HG03097 (cell line): Measurements from ENCODE around the gene MEIS2.

ENCODE experiments used
- ATAC-seq: cut with Tn5 transposase; IDR thresholded peaks from one replicate; pipeline ENCODE4 v1.9.1; 2021; ENCODE audit not compliant: unreplicated experiment, low FRiP score

Gene MEIS2

DNA sequence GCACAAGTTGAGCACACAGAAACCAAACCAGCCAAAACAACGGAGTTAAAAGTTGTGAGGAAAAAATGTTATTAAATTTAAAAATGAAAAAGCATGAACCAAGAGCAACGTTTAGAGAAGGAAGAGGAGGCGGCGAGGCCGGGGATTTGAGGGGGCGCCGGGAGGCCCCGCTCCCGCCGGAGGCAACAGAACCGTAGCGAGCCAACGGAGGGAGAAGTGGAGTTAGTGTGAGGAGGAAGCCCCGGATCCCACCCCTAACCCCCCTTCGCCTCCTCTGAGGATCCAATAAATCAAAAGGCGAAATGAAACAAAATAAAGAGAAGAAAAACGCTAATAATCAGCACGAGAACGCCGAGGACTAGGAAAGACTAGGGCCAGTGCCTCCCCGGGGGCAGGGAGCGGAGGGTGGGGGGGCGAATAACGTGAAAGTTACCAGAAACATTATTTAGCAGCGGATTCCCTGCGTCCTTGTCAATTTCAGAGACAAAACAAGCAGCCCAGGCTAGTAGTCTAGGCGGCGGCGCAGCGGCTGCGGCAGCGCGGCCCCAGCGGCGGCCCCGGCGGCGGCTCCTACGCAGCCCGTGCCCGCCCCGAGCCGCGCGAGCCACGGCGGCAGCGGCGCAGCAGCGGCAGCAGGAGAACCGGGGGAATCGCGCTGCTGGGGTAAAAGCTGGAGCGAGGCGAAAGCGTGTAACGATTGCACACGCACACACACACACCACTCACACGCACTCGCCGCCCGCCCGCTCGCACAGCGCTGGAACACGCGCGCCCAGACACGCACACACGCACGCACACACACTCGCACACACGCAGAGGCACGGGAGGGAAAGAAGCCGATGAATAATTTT, 1.7 kb downstream of the MEIS2 start:
- no peak for ATAC-seq

DNA sequence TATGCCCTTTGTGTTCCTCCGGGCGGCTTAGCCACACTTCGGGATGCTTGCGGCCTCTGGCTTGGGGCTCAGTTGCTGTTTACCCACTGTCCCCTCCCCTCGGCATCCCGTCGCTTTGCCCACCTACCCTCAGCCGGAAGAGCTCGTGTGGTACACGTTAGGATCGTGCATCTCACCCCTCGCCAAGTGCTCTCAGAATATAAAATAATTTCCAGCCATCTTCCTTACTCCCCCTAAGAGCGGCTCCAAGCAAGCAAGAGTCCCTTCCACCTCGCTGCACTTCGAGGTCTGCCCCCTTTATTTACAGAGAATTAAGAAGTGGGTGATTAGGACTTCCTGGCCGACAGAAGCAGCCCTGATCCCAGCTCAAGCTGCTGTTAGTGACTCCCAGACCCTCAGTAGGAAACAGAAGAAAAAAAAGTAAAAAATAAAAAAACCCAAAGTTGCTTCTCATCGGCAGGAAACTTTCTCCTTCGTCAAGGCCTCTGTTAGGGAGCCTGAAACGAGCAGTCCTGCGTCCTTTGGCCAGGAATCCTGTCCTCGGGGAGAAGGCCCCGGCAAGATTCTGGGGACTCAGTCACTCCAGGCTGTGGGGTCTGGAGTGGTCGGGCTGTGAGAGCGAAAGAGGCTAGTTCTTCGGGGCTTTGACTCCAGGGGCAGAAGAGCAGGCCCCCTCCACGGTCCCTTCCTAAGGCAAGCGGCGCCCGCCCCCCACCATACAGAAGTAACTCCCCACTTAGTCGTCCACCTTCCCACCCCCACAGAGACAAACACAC, 3.0 kb downstream of the MEIS2 start:
- ATAC-seq, result no peak

- no peak for ATAC-seq
Observed at GRCh38 chr15:37096558-37097143, 3.7 kb downstream of the MEIS2 start.

DNA sequence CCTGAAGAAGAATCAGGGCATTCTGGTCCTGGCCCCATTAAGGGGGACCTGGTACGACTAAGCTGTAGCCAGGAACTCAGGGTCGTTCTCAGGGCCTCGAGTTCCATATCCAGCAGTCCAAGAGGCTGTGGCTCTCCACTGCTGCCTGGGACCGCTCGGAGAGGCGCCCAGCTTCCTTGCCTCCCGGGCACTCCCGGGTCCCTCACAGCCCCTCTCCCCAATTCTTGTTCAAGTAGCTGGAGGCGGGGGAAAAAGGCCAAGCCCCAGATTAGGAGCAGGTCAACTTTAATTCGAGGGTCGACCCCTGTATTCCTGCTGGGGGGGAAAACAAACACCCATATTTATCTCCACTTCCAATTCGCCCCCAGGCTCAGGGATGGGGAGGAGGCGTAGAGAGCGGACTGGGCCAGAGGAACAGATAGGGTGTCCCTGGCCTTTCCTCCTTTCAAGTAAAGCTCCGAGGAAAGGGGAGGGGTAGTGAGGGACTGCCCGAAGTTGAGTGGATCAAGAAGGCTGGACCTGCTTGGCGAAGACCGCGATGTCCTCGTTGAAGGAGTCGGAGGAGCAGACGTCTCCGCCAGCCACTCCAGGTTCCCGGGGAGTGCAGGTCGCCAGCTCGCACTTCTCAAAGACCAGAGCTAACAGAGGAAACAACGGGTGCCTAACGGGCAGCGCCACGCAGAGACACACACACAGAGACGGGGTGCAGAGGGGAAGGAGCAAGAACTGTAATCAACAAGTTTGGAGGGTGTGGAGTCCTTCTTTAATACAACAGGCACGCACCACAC, 4.4 kb downstream of the MEIS2 start:
- no peak for ATAC-seq

DNA sequence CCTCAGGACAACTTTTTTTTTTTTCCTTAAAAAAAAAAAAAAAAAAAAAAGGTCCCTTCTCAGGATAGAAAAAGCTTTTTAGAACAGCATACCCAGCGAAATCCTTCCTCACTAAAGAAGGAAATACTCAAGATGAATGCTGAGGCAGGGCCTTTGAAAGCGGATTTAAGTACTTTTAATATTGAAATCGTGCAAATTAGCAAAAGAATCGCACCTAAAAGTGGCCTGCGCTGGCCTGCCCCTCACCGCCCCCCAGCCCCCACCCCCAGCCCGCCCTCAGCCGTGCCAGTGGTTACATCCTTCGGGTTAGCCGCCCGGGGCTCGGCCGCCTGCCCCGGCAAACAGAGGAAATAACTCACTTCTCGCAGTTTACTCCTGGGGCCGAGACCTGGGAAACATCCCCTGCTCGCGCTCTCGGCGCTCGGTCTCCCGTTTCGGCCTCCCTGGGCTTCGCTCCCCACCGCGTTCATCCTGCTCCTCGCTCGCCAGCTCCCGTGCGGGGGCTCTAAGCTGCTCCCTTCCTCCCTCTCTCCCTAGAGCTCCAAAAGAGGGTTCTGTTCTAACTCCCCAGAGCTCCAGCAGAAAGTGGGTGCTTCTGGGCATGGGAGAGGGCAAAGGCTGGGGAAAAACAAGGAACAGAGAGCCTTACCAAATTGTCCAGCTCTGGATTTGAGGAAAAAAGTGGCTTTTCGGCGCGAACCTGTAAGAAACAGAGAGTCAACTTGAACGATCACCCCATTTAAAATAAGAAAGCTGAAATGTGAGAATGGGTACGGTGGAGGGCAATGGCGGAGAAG, 5.2 kb downstream of the MEIS2 start:
- ATAC-seq, result no peak

DNA sequence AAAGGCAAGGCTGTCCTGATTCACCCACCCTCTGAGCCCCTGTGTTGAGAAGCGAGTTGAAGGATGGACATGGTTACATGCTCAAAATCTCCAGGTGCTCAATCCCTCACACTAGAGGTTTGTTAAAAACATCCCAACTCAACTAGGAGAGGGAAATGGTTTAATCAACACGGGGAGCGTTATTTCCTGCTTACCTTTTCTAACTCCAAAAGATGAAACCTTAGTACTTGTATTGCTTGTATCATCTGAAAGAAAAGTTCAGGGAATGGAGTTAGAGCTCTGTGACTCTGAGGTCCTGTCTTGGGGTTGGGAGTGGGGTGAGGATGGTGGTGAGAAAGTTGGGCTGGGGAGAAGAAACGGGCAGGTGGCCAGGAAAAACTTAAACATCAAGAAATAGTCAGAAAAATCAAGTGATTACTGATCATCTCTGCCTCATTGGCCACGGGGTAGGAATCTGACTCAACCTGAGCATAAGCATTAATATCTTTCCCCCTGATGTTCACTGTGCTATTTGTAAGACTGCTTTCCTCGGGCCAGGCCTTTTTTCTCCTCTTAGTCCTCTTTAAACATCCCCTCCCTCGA, 5.9 kb downstream of the MEIS2 start:
- no peak for ATAC-seq

DNA sequence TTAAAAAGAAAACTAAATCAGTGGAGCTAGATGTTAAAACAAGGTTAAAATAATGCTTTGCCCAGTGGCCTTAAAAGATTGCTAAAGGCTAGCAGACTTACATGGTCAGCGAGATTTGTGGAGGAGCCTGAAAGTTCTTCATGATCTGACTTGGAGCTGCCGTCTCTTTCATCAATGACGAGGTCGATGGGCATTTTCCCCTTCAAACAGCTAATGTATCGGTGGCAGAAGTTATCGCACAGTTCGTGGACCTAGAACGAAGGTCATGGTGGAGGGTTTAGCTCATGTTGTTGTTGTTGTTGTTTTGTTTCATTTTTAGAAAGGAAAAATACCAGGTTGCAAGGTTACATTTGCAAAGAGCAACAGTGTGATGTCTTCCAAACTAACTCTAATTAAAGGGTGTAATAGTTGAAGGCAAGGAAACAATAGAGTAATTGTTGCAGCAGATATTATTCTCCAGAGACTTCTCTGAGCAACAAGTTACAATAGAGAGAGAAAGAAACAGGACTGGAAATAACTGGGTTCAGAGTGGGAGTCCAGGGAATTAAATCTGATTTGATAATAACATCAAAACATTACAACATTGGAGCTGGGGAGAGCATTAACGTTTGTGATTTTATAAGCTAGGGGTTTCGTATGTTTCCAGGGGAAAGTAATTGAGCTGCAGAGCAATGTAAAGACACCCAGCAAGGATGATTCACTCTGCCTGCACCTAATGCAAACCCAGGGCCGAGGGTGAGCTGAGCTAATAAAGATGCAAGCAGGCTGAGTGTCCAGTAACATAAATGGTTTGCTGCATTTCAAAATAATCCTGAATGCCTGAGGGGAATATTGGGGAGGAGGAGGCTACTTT, 6.6 kb downstream of the MEIS2 start:
- no peak for ATAC-seq

GRCh38 chr15:37090543-37091175, 9.7 kb downstream of the MEIS2 start:
- no peak for ATAC-seq

- no peak for ATAC-seq
Observed at GRCh38 chr15:37088436-37088835, 11.9 kb downstream of the MEIS2 start.

- ATAC-seq, result no peak
Observed at GRCh38 chr15:37087131-37087588, 13.2 kb downstream of the MEIS2 start.

DNA sequence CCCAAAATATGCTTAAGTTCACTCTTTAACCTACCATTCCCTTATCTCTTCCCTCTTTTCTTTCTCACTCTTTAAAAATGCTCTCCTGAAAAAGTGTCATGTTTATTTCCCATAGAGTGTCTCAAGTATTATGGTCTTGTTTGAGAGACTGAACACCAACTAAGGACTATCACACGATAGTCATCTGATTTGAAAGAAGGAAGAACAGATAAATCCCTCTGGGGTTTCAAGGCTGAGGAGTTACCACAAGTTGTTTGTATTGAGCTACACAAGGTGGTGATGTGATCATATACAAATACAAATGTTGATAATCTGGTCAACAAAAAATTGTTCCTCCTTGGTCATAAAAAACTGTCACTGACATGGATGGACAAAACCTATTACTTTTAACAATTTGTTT, 13.8 kb downstream of the MEIS2 start:
- no peak for ATAC-seq

- ATAC-seq, result no peak
Observed at GRCh38 chr15:37086120-37086519, 14.2 kb downstream of the MEIS2 start.

GRCh38 chr15:37084602-37085001, 15.7 kb downstream of the MEIS2 start:
- ATAC-seq, result no peak

- no peak for ATAC-seq
Observed at GRCh38 chr15:37083610-37084009, 16.7 kb downstream of the MEIS2 start.

- ATAC-seq, result no peak
Observed at GRCh38 chr15:37081983-37082382, 18.4 kb downstream of the MEIS2 start.

GRCh38 chr15:37080261-37080921, 20.0 kb downstream of the MEIS2 start:
- ATAC-seq, result no peak

- no peak for ATAC-seq
Observed at GRCh38 chr15:37079726-37080125, 20.6 kb downstream of the MEIS2 start.

- no peak for ATAC-seq
Observed at GRCh38 chr15:37078566-37078965, 21.8 kb downstream of the MEIS2 start.
